HG03457 (cell line): ENCODE data around the gene IL18RAP.
A peak's percentile ranks its signal among the peaks of the same experiment; 100 is the strongest.

Experiments
- ATAC-seq: cut with Tn5 transposase; IDR thresholded peaks from one replicate; pipeline ENCODE4 v1.9.1; 2021; ENCODE audit warnings: moderate number of reproducible peaks; ENCODE audit not compliant: unreplicated experiment

The IL18RAP gene

GRCh38 chr2:102421890-102422759, 835 bp upstream of the IL18RAP start:
- no peak for ATAC-seq

DNA sequence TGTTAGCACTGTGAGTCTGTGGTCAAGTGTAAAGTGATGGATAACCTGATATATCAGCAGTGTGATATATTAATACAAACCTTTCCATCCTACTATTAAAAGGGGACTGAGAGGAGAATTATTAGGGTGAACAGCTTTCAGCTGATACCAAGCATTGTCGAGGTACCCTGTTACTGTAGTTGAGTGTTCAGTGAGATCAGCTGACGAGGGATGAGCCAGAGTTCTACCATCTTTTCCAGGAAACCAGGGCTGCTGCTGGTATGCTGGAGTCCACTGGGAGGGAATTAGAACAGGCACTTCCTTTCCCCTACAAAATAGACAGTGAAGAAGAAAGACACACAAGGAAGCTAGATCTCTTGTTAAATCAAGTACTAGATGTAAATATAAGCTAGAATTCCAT, 408 bp downstream of the IL18RAP start:
- no peak for ATAC-seq

GRCh38 chr2:102424754-102425153, 1.8 kb downstream of the IL18RAP start:
- ATAC-seq = peak; percentile 87

DNA sequence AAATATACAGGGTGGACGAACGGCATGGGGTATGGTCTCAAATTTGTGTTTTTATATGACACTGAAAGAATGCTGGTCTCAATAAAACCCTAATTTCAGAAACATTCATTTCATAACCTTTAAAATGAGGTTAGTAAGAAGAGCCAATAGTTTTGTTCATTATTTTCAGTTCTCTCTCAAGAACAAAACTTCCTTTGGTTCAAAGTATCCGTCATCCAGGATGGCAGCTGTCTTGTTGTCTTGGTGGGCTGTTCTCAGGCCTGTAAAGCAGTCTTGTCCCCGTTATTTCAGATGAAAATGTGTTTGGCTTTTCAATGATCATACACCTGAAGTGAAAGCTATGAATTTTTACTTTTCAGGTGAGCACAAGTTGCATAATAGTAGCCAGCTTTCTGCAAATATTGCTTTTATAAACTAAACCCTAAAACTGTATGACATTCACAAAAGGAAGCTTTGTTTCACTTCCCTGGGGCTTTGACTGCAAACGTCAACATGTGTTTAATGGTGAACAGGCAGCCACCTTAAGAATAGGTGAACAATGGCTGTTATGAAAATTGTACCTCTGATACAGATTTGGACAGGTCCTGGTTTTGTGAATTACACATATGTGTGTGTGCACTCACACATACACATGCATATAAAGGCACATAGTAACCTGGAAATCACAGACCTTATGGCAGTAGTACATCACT, 2.6 kb downstream of the IL18RAP start:
- ATAC-seq = no peak

GRCh38 chr2:102427249-102427648, 4.3 kb downstream of the IL18RAP start:
- no peak for ATAC-seq

DNA sequence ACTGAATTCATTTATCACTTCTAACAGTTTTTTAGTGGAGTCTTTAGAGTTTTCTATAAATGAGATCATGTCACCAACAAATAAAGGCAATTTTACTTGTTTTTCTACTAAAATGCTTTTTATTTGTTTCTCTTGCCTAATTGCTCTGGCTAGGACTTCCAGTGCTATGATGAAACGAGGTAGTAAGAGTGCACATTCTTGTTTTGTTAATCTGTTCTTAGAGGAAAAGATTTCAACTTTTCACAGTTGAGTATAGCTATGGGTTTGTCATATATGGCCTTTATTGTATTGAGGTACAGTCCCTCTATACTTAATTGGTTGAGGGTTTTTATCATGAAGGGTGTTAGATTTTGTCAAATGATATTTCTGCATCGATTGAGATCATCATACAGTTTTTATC, 5.6 kb downstream of the IL18RAP start:
- no peak for ATAC-seq

DNA sequence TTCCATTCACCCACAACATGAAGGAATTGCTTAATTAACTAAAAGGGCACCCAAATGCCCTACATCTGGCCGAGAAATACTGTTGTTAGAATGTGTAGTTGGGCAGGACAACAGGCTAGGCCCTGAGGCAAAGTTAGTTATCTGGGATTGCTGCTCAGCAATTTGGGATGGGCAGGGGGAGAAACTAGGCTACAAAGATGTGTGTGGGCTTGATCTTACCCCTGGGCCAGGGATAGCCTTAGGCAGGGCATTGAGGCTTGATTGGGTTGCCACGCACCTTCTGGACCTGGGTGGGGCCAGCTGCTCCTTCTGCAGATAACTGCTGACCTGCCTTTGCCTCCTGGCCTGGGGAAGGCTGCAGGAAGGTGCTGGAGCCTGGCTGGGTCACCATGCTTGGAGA, 9.4 kb downstream of the IL18RAP start:
- ATAC-seq = no peak

DNA sequence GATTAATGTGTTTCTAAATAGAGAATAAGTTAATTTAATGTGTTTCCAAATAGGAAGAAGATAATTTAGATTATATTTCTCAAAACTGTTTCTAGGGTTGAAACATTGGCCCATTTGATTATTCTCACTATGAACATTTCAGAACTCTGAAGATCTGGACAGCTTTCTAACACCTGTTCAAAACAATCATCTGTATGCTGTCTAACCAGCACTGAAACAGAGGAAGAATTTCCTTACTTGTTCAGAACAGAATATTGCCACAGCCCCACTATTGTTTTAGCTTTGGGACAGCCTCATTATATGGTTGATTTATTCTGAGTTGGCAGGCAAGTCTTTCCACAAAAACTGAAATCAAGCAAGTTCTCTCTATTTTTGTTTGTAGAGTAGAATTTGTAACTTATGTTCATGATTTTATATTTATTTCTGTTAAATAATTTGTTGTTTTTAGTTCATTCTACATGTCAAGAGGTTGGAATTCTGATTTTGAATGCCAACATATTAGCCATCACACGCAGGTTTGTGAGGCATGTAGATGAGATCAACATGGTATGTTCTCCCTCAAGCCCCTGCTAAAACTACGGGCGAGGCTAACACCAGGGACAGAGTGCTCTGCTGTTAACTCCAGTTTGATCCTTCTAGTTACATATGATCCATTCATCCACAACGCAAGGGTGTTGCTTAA, 11.2 kb downstream of the IL18RAP start:
- ATAC-seq = no peak

GRCh38 chr2:102434655-102435381, 11.9 kb downstream of the IL18RAP start:
- ATAC-seq = peak; percentile 54

DNA sequence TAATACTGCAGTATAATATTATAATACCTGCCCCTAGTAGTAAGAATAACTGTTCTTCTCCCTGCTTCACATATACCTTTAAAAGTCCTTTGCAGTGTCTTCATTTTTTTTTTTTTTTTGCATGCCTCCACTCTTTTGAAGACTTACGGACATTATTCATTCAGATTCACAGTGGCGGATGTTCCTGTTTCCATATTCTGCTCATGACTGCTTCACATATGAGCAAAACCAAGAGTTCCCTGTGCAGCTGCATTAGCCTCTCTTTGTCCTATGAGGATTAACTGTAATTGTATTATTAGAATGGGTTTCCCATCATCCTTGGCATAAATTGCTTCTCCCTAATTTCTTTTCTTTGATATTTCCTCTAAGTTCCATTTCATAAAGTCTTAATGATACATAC, 12.8 kb downstream of the IL18RAP start:
- ATAC-seq = no peak

DNA sequence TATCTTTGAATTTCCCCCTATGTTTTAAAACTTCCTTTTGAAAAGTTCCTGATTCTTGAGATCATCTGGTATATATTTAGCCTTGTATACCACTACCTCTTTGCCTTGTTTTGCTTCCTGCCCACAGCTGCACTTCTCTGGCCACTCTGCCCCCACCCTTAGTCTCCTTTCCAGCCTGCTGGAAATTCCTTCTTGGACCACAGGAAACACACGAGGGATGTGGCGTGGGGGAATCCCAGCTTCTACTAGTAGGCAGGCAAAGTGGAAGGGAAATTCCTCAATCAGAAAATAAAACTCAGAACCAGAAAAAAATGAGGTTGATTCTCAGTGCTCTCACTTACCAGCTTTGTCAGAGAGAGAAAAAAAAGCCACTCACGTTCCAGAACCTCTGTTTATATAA, 13.4 kb downstream of the IL18RAP start:
- ATAC-seq = no peak

DNA sequence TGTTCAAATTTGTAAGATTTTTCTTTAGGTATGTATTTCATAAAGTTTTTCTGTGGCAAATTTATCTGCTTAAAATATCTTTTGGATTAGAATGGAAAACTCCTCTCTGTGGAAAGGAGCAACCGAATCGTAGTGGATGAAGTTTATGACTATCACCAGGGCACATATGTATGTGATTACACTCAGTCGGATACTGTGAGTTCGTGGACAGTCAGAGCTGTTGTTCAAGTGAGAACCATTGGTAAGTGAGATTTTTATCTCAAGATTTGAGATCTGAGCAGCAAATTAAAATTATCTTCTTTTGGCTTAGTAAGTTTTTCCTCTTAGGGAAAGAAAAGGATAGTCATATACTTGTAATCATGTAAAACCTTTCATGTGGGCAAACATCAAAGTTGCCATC, 14.2 kb downstream of the IL18RAP start:
- ATAC-seq = no peak

GRCh38 chr2:102438111-102438510, 15.2 kb downstream of the IL18RAP start:
- no peak for ATAC-seq

GRCh38 chr2:102438578-102438977, 15.6 kb downstream of the IL18RAP start:
- ATAC-seq = no peak

DNA sequence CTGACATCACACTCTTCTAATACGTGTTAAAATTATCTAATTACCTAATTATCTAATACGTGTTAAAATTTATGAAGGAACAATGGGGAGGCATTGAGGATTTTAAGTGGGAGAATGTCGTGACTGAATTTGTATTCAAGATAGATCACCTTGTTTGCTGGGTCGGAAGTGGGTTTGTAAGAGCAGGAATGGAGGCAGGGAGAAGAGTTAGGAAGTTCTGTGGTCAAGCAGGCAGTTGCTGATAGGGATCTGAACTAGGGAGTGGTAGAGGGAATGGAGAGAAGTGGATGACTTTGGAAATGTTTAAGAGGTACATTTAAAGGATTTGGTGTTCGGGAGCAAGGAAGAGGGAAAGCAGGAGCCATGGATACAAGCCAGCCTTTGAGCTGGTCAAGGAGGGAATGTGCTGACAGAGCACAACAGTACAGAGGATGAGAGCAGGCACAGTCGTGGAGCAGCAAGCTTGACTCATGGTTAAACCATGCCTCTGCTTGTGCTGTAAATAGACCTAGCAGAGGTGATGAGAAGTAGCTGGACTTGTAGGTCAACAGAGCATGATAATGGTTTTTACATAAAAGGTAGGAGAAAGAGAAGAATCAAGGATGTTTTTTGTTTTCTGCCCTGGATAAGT, 16.2 kb downstream of the IL18RAP start:
- no peak for ATAC-seq

DNA sequence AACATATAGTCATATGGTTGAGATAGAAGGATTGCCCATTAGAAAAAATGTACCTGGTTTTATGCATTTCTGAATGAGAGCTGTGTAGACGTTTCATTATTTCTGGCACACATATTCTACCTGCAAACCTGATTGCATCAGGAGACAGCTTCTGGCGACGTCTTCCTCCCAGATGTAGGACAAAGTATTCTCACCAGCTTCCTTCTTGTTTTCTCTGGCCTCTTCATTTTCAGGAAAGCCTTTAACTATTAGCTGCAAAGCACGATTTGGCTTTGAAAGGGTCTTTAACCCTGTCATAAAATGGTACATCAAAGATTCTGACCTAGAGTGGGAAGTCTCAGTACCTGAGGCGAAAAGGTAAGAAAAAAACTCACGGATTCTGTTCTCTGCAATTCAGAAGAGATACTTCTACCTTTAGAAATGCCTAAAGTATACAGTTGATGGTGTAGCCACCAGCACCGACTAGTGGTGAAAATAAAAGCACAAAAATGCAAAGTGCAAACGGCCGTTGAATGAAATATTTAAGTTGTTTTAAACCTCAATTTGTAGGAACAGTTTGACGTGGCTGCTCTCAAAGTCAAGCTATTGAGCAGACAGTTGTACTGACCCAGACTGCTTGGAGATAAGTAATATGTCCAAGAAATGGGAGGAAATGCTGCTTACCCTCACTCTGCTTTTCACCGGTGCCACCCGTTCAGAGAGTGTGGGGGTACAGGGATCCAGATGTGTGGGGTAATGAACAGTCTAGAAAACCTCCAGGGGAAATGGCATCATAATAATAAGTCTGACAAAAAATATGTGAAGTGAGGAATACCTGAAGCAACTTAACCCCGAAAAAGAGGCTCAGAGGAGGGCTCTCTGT, 20.2 kb downstream of the IL18RAP start:
- ATAC-seq = no peak

DNA sequence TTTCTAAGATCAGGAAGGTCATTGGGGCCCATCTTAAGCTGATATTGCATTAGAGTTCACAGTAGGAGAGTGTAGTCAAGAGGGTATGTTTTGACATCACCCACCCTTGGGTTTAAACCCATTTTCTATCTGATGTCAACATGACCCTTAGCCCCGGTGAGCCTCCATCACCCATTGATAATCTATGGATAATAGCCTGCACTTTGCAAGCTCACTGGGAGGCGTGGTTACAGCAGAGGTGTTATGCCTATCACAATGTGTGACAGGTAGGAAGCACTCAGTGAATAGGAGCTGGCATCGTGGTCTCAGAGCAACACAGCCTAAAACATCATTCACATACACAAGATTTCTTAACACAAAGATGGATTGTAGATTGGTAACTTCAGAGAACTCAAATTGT, 21.3 kb downstream of the IL18RAP start:
- ATAC-seq = no peak

DNA sequence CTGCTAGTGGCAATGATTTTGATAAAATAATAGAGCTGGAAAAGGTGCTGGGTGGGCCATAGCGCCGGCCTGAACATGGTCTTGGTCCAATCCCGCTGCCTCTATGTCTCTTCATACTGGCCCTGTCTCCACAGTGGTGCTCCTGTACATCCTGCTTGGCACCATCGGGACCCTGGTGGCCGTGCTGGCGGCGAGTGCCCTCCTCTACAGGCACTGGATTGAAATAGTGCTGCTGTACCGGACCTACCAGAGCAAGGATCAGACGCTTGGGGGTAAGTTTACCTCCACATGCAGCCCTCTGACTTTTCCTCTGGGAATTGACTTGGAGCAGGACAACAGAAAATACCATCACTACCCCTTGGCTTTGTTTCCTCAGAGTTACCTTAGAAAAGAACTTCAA, 24.0 kb downstream of the IL18RAP start:
- no peak for ATAC-seq

DNA sequence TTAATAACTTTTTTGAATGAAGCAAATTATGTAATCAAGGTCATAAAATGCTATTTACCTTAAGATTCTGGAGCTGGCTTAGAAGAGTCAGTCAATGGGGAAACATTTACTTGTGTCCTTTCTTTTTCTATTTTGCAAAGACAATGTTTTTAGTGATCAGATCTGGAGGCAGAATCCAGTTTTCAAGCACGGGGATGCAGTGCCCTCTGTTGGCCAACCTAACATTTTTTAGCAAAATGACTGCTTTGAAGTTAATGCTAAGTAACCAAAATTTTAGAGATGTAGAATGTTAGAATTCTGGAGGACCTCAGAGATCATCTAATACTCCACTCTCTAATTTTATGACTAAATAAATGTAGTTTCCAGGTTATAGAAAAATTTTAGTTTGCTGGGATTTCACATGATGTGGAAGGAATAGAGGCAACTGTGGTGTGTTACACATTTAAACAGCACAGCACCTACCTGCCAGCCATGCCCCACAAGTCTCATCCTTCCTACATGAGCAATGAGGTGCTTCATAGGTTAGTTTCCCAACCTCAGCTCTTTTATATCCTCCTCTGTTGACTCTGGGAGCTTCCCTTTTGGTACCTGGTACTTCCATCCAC, 26.5 kb downstream of the IL18RAP start:
- ATAC-seq = no peak
